ENCODE results near the gene DNAJC13.

The DNAJC13 gene

GRCh38 chr3:132422531-132422930 is 5.2 kb downstream of the DNAJC13 start:
- DNase-seq (ENCODE audit: low spot score in 2 of 2) (no peak), ATAC-seq (ENCODE audit: low read depth) (no peak)
- Mint-ChIP-seq H3K27me3 (no peaks in the 10 kb centered on the region), H3K27ac (no peak overlapping the region), H3K4me1 (peaks cover 32% of the 10 kb centered on the region), H3K9me3 (no peaks in the 10 kb centered on the region), H3K36me3 (peaks cover 6% of the 10 kb centered on the region), H3K4me3 (no peak overlapping the region)

DNA sequence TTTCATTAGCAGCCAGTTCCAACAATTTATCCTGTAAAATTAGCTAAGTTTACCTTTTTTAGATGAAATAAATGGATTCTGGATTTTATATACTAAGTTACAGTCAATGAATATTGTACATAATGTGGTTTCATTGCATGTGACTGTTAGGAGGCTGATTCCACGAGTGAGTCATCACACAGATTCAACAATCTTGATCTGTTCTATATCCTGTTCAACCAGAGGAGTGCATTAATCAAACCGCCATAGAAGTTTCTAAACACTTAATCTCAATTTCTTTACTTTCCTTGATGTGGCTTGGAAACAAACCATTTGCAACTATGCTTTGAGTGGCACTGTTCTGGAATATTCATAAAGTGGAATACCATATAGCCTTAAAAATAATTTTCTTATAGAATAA is 15.3 kb downstream of the DNAJC13 start:
- Mint-ChIP-seq H3K4me3 (no peak overlapping the region), H3K4me1 (peaks cover 5% of the 10 kb centered on the region), H3K27me3 (no peaks in the 10 kb centered on the region), H3K9me3 (no peaks in the 10 kb centered on the region), H3K36me3 (peaks cover 11% of the 10 kb centered on the region), H3K27ac (no peak overlapping the region)
- DNase-seq (ENCODE audit: low spot score in 2 of 2) (no peak), ATAC-seq (ENCODE audit: low read depth) (no peak)

- H3K27me3 Mint-ChIP-seq: no peaks in the 10 kb centered on the region
- DNase-seq (ENCODE audit: low spot score in 2 of 2) (no peak), ATAC-seq (ENCODE audit: low read depth) (no peak)
- peaks cover 5% of the 10 kb centered on the region for H3K4me1 Mint-ChIP-seq
- H3K36me3 Mint-ChIP-seq: peaks cover 11% of the 10 kb centered on the region
- no peaks in the 10 kb centered on the region for H3K9me3 Mint-ChIP-seq
- no peak overlapping the region for H3K4me3 Mint-ChIP-seq
- H3K27ac Mint-ChIP-seq: no peak overlapping the region
Measured at GRCh38 chr3:132433121-132433520, 15.8 kb downstream of the DNAJC13 start.

GRCh38 chr3:132435224-132435910 is 18.1 kb downstream of the DNAJC13 start:
- peak overlapping the region; percentile 9 for H3K27ac Mint-ChIP-seq
- no peak for DNase-seq (ENCODE audit: low spot score in 2 of 2)
- no peak for ATAC-seq (ENCODE audit: low read depth)
- H3K4me3 Mint-ChIP-seq: no peak overlapping the region
- H3K4me1 Mint-ChIP-seq: peaks cover 5% of the 10 kb centered on the region
- H3K27me3 Mint-ChIP-seq: no peaks in the 10 kb centered on the region
- H3K36me3 Mint-ChIP-seq: peaks cover 17% of the 10 kb centered on the region
- no peaks in the 10 kb centered on the region for H3K9me3 Mint-ChIP-seq

GRCh38 chr3:132435911-132436425 is 18.7 kb downstream of the DNAJC13 start:
- no peak overlapping the region for H3K4me3 Mint-ChIP-seq
- H3K36me3 Mint-ChIP-seq: peaks cover 17% of the 10 kb centered on the region
- H3K4me1 Mint-ChIP-seq: peaks cover 7% of the 10 kb centered on the region
- ATAC-seq (ENCODE audit: low read depth): no peak
- H3K27ac Mint-ChIP-seq: peak overlapping the region; percentile 9
- no peaks in the 10 kb centered on the region for H3K9me3 Mint-ChIP-seq
- DNase-seq (ENCODE audit: low spot score in 2 of 2): no peak
- no peaks in the 10 kb centered on the region for H3K27me3 Mint-ChIP-seq

DNA sequence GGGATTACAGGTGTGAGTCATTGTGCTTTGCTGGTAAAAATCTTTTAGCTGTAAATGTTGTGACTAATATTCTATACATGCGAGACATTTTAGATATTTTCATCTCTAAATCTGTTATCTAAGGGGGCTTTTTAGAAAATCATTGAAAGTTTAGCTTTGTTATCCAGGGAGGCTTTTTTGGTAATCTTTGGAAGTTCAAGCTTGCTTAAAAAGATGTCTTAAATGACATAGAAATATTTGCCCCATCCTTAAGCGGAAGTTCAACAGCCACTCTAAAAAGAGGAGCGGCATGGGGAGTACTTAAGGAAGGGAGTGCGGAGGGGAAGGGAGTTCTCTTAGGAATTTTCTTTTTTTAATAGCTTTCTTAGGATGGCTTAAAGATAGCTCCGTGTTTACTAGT is 26.1 kb downstream of the DNAJC13 start:
- Mint-ChIP-seq H3K9me3 (no peaks in the 10 kb centered on the region), H3K36me3 (peaks cover 7% of the 10 kb centered on the region), H3K27me3 (no peaks in the 10 kb centered on the region), H3K4me1 (peaks cover 6% of the 10 kb centered on the region), H3K27ac (no peak overlapping the region), H3K4me3 (no peak overlapping the region)
- ATAC-seq (ENCODE audit: low read depth) (no peak), DNase-seq (ENCODE audit: low spot score in 2 of 2) (no peak)

GRCh38 chr3:132444383-132444782 is 27.1 kb downstream of the DNAJC13 start:
- Mint-ChIP-seq H3K4me3 (no peak overlapping the region), H3K36me3 (peaks cover 7% of the 10 kb centered on the region), H3K27me3 (no peaks in the 10 kb centered on the region), H3K4me1 (peaks cover 6% of the 10 kb centered on the region), H3K27ac (no peak overlapping the region), H3K9me3 (no peaks in the 10 kb centered on the region)
- ATAC-seq (ENCODE audit: low read depth) (no peak), DNase-seq (ENCODE audit: low spot score in 2 of 2) (no peak)

GRCh38 chr3:132445817-132446216 is 28.5 kb downstream of the DNAJC13 start:
- Mint-ChIP-seq H3K27me3 (no peaks in the 10 kb centered on the region), H3K27ac (no peak overlapping the region), H3K4me3 (no peak overlapping the region), H3K36me3 (peaks cover 4% of the 10 kb centered on the region), H3K4me1 (peaks cover 4% of the 10 kb centered on the region), H3K9me3 (no peaks in the 10 kb centered on the region)
- ATAC-seq (ENCODE audit: low read depth) (no peak), DNase-seq (ENCODE audit: low spot score in 2 of 2) (no peak)

- DNase-seq (ENCODE audit: low spot score in 2 of 2): no peak
Measured at GRCh38 chr3:132448216-132448961, 31.1 kb downstream of the DNAJC13 start.

DNA sequence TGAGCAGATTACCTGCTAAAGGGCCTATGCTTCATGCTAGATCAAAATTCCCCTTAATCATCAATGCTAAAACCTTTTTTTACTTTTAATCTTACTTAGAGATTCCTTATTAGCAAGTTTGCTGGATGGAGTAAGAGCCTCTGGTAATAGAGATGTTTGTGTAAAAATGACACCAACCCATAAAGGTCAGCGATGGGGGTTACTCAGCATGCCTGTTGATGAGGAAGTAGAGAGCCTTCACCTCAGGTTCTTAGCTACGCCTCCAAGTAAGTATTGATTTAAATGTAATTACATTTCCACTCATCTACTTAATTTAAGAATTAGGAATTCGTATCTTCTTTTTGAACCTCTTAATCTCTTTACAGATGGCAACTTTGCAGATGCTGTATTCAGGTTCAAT is 38.8 kb downstream of the DNAJC13 start:
- H3K4me3 Mint-ChIP-seq: no peak overlapping the region
- H3K36me3 Mint-ChIP-seq: peaks cover 32% of the 10 kb centered on the region
- DNase-seq (ENCODE audit: low spot score in 2 of 2) (no peak), ATAC-seq (ENCODE audit: low read depth) (no peak)
- no peaks in the 10 kb centered on the region for H3K27me3 Mint-ChIP-seq
- H3K9me3 Mint-ChIP-seq: no peaks in the 10 kb centered on the region
- no peak overlapping the region for H3K27ac Mint-ChIP-seq
- H3K4me1 Mint-ChIP-seq: no peaks in the 10 kb centered on the region

More at GRCh38 chr3:132448216-132448961, 31.1 kb downstream of the DNAJC13 start:
- Mint-ChIP-seq H3K4me3 (no peak overlapping the region), H3K27ac (no peak overlapping the region), H3K9me3 (no peaks in the 10 kb centered on the region), H3K4me1 (peaks cover 4% of the 10 kb centered on the region), H3K36me3 (peaks cover 7% of the 10 kb centered on the region), H3K27me3 (no peaks in the 10 kb centered on the region)
- ATAC-seq (ENCODE audit: low read depth): no peak

DNA sequence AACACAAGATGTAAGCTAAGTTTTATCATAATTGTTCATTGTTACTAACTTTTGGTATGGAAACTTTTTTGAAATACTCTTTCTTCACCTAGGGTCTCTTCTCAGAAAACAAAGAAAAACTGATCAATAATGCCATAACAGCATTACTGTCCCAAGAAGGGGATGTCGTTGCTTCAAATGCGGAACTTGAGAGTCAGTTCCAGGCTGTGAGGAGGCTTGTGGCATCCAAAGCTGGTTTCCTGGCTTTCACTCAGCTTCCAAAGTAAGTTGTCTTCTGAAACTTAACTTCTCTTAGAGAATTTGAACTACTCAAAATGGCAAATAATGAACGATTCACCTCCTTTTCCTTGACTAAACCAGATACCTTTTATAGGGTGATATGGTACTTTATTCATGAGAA is 39.3 kb downstream of the DNAJC13 start:
- peaks cover 34% of the 10 kb centered on the region for H3K36me3 Mint-ChIP-seq
- no peaks in the 10 kb centered on the region for H3K4me1 Mint-ChIP-seq
- no peak for ATAC-seq (ENCODE audit: low read depth)
- no peaks in the 10 kb centered on the region for H3K9me3 Mint-ChIP-seq
- H3K4me3 Mint-ChIP-seq: no peak overlapping the region
- DNase-seq (ENCODE audit: low spot score in 2 of 2): no peak
- H3K27me3 Mint-ChIP-seq: no peaks in the 10 kb centered on the region
- no peak overlapping the region for H3K27ac Mint-ChIP-seq

DNA sequence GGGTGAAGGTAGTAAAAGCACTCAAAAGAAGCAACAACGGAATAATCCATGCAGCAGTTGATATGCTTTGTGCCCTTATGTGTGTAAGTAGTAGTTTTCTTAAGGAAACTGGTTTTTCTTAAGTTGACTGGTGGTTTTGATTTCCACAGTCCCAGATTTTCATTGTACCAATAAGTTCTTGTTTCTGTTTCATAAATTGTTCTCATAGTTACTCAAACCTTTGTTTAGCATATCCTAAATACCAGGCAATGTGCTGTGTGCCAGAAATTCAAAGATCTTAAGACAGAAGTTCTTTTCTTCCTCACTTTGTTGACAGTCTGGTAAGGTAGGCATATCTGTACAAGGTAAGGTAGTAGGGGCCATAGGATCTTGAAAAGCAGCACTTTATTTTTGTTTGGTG is 40.0 kb downstream of the DNAJC13 start:
- Mint-ChIP-seq H3K4me1 (no peaks in the 10 kb centered on the region), H3K27ac (no peak overlapping the region), H3K4me3 (no peak overlapping the region), H3K36me3 (peaks cover 32% of the 10 kb centered on the region), H3K27me3 (no peaks in the 10 kb centered on the region), H3K9me3 (no peaks in the 10 kb centered on the region)
- ATAC-seq (ENCODE audit: low read depth) (no peak), DNase-seq (ENCODE audit: low spot score in 2 of 2) (no peak)

- Mint-ChIP-seq H3K4me1 (no peaks in the 10 kb centered on the region), H3K27me3 (no peaks in the 10 kb centered on the region), H3K4me3 (no peak overlapping the region), H3K27ac (no peak overlapping the region), H3K9me3 (no peaks in the 10 kb centered on the region), H3K36me3 (peaks cover 30% of the 10 kb centered on the region)
- DNase-seq (ENCODE audit: low spot score in 2 of 2) (no peak), ATAC-seq (ENCODE audit: low read depth) (no peak)
Measured at GRCh38 chr3:132459551-132459950, 42.2 kb downstream of the DNAJC13 start.

- H3K4me3 Mint-ChIP-seq: no peak overlapping the region
- no peaks in the 10 kb centered on the region for H3K9me3 Mint-ChIP-seq
- peaks cover 21% of the 10 kb centered on the region for H3K36me3 Mint-ChIP-seq
- ATAC-seq (ENCODE audit: low read depth) (no peak), DNase-seq (ENCODE audit: low spot score in 2 of 2) (no peak)
- no peak overlapping the region for H3K27ac Mint-ChIP-seq
- H3K27me3 Mint-ChIP-seq: no peaks in the 10 kb centered on the region
- H3K4me1 Mint-ChIP-seq: no peaks in the 10 kb centered on the region
Measured at GRCh38 chr3:132461544-132461943, 44.2 kb downstream of the DNAJC13 start.

All from memory B cell (primary cell).